SK-N-SH treated with all-trans-retinoic acid at 6 μM for 48 hours (cell line): ENCODE data around the gene HNRNPUL1.

ENCODE experiments used
- ATAC-seq: fragments of 200-7000 bp; cut with Tn5 transposase; 3 replicates; pipeline ENCODE4 v1.9.1; 2020; ENCODE audit warnings: mild to moderate bottlenecking, moderate library complexity
- ARNTL ChIP-seq: fragments of 450-650 bp; formaldehyde crosslinking; IDR thresholded peaks from 2 replicates; pipeline ENCODE4 v1.5.0; 2020; ENCODE audit warnings: low read depth, mild to moderate bottlenecking, moderate library complexity, borderline replicate concordance
- BACH2 ChIP-seq: fragments of 250-450 bp; sonication (Bioruptor Pico); IDR thresholded peaks from 2 replicates; pipeline ENCODE4 v1.9.0; 2021; ENCODE audit warnings: mild to moderate bottlenecking, borderline replicate concordance
- CSDC2 ChIP-seq: fragments of 250-450 bp; sonication (Bioruptor Pico); IDR thresholded peaks from 2 replicates; pipeline ENCODE4 v1.5.0; 2020; ENCODE audit warnings: mild to moderate bottlenecking, moderate library complexity
- ESRRG ChIP-seq: fragments of 250-450 bp; sonication (Bioruptor Pico); IDR thresholded peaks from 2 replicates; pipeline ENCODE4 v1.6.1; 2021; ENCODE audit warnings: mild to moderate bottlenecking
- GLIS3 ChIP-seq: fragments of 250-450 bp; sonication (Bioruptor Pico); IDR thresholded peaks from 2 replicates; pipeline ENCODE4 v1.5.0; 2020; ENCODE audit warnings: mild to moderate bottlenecking, moderate library complexity
- ISL1 ChIP-seq: fragments of 250-450 bp; sonication (Bioruptor Pico); IDR thresholded peaks from 2 replicates; pipeline ENCODE4 v2.1.2; 2022; ENCODE audit warnings: mild to moderate bottlenecking, moderate library complexity
- OSR1 ChIP-seq: fragments of 250-450 bp; sonication (Bioruptor Pico); IDR thresholded peaks from 2 replicates; pipeline ENCODE4 v1.8.0; 2022; ENCODE audit warnings: moderate library complexity, mild to moderate bottlenecking, inconsistent platforms
- PPARA ChIP-seq: fragments of 250-450 bp; sonication (Bioruptor Pico); IDR thresholded peaks from 2 replicates; pipeline ENCODE4 v1.5.0; 2020; ENCODE audit warnings: mild to moderate bottlenecking, borderline replicate concordance
- RARB ChIP-seq: fragments of 250-450 bp; sonication (Bioruptor Pico); IDR thresholded peaks from 2 replicates; pipeline ENCODE4 v1.8.0; 2021; ENCODE audit warnings: mild to moderate bottlenecking, moderate library complexity
- SNAI2 ChIP-seq: fragments of 250-450 bp; sonication (Bioruptor Pico); IDR thresholded peaks from 2 replicates; pipeline ENCODE4 v1.5.0; 2020; ENCODE audit warnings: mild to moderate bottlenecking, moderate library complexity
- TCF4 ChIP-seq: fragments of 250-450 bp; sonication (Bioruptor Pico); IDR thresholded peaks from 2 replicates; pipeline ENCODE4 v1.8.0; 2021; ENCODE audit warnings: mild to moderate bottlenecking, moderate library complexity, borderline replicate concordance
- TOX ChIP-seq: fragments of 250-450 bp; sonication (Bioruptor Pico); IDR thresholded peaks from 2 replicates; pipeline ENCODE4 v1.8.0; 2021; ENCODE audit warnings: mild to moderate bottlenecking, moderate library complexity, borderline replicate concordance
- ZC3H10 ChIP-seq: fragments of 250-450 bp; sonication (Bioruptor Pico); IDR thresholded peaks from 2 replicates; pipeline ENCODE4 v1.5.1; 2021; ENCODE audit warnings: mild to moderate bottlenecking, moderate library complexity
- ZFP3 ChIP-seq: fragments of 250-450 bp; sonication (Bioruptor Pico); IDR thresholded peaks from 2 replicates; pipeline ENCODE4 v1.5.0; 2020; ENCODE audit warnings: mild to moderate bottlenecking, moderate library complexity
- ZFP30 ChIP-seq: fragments of 450-650 bp; formaldehyde crosslinking; IDR thresholded peaks from 2 replicates; pipeline ENCODE4 v1.5.0; 2022; ENCODE audit warnings: mild to moderate bottlenecking, moderate library complexity
- ZNF565 ChIP-seq: fragments of 450-650 bp; formaldehyde crosslinking; conservative IDR thresholded peaks from 2 replicates; pipeline ENCODE4 v1.5.0; 2020; ENCODE audit warnings: low read depth, mild to moderate bottlenecking, moderate library complexity
- ZNF70 ChIP-seq: fragments of 450-650 bp; formaldehyde crosslinking; IDR thresholded peaks from 2 replicates; pipeline ENCODE4 v1.5.0; 2020; ENCODE audit warnings: mild to moderate bottlenecking, moderate library complexity
- ZNF8 ChIP-seq: fragments of 450-650 bp; formaldehyde crosslinking; IDR thresholded peaks from 2 replicates; pipeline ENCODE4 v1.5.0; 2020; ENCODE audit warnings: mild to moderate bottlenecking, moderate library complexity
- TF ChIP-seq, protein P1 (sequence below): fragments of 250-450 bp; sonication (Bioruptor Pico); IDR thresholded peaks from 2 replicates; pipeline ENCODE4 v1.5.0; 2020; ENCODE audit warnings: mild to moderate bottlenecking, moderate library complexity
- TF ChIP-seq, protein P2 (sequence below): fragments of 250-450 bp; sonication (Bioruptor Pico); IDR thresholded peaks from 2 replicates; pipeline ENCODE4 v1.5.1; 2021; ENCODE audit warnings: mild to moderate bottlenecking, moderate library complexity
- TF ChIP-seq, protein P3 (sequence below): fragments of 250-450 bp; sonication (Bioruptor Pico); IDR thresholded peaks from 2 replicates; pipeline ENCODE4 v1.8.0; 2021; ENCODE audit warnings: low read depth, mild to moderate bottlenecking, moderate library complexity, borderline replicate concordance
- TF ChIP-seq, protein P4 (sequence below): fragments of 250-450 bp; sonication (Bioruptor Pico); IDR thresholded peaks from 2 replicates; pipeline ENCODE4 v1.8.0; 2020; ENCODE audit warnings: mild to moderate bottlenecking, moderate library complexity, borderline replicate concordance
- TF ChIP-seq, protein P5 (sequence below): fragments of 250-450 bp; sonication (Bioruptor Pico); IDR thresholded peaks from 2 replicates; pipeline ENCODE4 v1.5.1; 2020; ENCODE audit warnings: low read depth, mild to moderate bottlenecking, moderate library complexity

HNRNPUL1 gene

DNA sequence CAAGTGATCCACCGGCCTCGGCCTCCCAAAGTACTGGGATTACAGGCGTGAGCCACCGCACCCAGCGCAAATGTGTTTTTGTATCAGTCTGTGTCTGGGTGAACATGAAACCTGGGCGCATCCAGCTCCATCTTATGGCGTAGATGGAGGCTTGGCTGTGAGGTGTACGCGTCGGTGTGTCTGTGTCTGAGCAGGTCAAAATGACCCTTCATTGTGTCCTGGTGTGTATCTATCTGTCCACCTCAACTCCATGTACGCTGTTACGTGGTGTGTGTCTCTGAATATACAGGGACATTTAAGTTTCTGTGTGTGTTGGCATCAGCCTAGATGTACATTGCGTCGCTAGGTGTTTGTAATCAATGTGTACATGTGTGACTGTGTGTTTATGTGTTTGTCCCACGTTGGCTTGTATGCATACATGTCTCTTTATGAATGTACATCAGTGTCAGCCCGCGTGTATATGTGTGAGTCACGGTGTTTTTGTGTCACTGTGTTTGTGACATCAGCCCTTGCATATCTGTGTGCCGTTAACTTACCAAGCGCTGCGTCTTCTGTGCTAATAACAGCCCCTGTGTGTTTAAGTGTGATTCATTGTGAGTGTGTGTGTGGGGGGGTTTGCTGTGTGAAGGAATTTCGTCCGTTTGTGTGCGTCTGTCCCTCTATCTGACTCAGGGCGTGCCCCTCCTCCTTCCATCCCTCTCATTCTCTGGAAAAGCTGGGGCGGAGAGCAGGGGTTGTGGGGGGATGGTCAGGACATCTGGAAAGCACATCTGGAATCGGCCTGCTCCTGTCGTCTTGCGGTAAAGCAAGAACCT is 38.7 kb upstream of the HNRNPUL1 start:
- ATAC-seq: peak; percentile 60
- TF ChIP-seq, protein P1, sequence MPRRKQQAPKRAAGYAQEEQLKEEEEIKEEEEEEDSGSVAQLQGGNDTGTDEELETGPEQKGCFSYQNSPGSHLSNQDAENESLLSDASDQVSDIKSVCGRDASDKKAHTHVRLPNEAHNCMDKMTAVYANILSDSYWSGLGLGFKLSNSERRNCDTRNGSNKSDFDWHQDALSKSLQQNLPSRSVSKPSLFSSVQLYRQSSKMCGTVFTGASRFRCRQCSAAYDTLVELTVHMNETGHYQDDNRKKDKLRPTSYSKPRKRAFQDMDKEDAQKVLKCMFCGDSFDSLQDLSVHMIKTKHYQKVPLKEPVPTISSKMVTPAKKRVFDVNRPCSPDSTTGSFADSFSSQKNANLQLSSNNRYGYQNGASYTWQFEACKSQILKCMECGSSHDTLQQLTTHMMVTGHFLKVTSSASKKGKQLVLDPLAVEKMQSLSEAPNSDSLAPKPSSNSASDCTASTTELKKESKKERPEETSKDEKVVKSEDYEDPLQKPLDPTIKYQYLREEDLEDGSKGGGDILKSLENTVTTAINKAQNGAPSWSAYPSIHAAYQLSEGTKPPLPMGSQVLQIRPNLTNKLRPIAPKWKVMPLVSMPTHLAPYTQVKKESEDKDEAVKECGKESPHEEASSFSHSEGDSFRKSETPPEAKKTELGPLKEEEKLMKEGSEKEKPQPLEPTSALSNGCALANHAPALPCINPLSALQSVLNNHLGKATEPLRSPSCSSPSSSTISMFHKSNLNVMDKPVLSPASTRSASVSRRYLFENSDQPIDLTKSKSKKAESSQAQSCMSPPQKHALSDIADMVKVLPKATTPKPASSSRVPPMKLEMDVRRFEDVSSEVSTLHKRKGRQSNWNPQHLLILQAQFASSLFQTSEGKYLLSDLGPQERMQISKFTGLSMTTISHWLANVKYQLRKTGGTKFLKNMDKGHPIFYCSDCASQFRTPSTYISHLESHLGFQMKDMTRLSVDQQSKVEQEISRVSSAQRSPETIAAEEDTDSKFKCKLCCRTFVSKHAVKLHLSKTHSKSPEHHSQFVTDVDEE: no peak
- TF ChIP-seq TOX (CRISPR knock-in tag) (no peak), ZFP3 (CRISPR knock-in tag) (no peak), GLIS3 (no peak), PPARA (CRISPR knock-in tag) (no peak), TCF4 (CRISPR knock-in tag) (no peak), ARNTL (CRISPR knock-in tag) (no peak), ESRRG (CRISPR knock-in tag) (no peak), ZC3H10 (CRISPR knock-in tag) (no peak), BACH2 (no peak), RARB (CRISPR knock-in tag) (no peak), ZFP30 (CRISPR knock-in tag) (no peak), ZNF8 (CRISPR knock-in tag) (no peak), ZNF565 (no peak)
- TF ChIP-seq, protein P2, sequence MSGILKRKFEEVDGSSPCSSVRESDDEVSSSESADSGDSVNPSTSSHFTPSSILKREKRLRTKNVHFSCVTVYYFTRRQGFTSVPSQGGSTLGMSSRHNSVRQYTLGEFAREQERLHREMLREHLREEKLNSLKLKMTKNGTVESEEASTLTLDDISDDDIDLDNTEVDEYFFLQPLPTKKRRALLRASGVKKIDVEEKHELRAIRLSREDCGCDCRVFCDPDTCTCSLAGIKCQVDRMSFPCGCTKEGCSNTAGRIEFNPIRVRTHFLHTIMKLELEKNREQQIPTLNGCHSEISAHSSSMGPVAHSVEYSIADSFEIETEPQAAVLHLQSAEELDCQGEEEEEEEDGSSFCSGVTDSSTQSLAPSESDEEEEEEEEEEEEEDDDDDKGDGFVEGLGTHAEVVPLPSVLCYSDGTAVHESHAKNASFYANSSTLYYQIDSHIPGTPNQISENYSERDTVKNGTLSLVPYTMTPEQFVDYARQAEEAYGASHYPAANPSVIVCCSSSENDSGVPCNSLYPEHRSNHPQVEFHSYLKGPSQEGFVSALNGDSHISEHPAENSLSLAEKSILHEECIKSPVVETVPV: no peak
- TF ChIP-seq, protein P3, sequence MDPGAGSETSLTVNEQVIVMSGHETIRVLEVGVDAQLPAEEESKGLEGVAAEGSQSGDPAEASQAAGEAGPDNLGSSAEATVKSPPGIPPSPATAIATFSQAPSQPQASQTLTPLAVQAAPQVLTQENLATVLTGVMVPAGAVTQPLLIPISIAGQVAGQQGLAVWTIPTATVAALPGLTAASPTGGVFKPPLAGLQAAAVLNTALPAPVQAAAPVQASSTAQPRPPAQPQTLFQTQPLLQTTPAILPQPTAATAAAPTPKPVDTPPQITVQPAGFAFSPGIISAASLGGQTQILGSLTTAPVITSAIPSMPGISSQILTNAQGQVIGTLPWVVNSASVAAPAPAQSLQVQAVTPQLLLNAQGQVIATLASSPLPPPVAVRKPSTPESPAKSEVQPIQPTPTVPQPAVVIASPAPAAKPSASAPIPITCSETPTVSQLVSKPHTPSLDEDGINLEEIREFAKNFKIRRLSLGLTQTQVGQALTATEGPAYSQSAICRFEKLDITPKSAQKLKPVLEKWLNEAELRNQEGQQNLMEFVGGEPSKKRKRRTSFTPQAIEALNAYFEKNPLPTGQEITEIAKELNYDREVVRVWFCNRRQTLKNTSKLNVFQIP (CRISPR knock-in tag): no peak

DNA sequence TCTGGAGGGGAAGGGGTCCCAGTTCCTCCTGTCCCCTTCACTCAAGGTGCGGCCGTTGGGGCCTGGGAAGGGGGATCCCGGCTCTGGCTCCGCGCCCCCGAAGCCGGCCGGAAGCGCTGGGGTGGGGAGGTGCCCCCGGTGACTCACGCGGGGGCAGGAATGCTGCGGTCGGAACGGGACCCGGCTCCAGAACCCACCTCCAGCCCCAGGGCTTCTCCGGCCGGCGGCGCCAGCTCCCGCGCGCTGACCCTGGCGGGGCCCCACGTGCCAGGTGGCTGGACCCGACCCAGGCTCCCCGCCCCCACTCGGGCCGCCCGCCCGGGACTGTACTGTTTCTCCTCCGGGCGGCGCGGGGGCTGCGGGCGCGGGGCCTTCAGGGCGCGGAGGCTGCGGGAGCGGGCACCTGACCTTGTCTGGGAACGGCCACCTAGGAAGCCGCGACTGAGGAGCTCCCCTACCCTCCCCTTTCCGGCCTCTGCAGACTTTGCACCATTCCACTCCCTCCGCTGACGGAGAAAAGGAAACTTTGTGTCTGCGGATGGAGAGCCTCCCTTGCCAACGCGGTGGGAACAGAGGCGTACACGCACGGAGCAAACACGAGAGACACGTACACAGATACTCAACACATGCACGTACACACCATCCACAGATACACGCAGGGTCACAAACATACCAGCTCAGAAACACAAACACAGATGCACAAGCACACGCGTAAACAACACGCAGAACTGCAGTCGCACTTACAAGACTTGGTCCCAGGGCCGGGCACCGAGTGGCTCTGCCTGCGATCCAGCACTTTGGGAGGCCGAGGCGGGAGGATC is 37.9 kb upstream of the HNRNPUL1 start:
- peak; percentile 65 for ATAC-seq
- no peak for TF ChIP-seq ZFP3 (CRISPR knock-in tag)
- TF ChIP-seq, protein P4, sequence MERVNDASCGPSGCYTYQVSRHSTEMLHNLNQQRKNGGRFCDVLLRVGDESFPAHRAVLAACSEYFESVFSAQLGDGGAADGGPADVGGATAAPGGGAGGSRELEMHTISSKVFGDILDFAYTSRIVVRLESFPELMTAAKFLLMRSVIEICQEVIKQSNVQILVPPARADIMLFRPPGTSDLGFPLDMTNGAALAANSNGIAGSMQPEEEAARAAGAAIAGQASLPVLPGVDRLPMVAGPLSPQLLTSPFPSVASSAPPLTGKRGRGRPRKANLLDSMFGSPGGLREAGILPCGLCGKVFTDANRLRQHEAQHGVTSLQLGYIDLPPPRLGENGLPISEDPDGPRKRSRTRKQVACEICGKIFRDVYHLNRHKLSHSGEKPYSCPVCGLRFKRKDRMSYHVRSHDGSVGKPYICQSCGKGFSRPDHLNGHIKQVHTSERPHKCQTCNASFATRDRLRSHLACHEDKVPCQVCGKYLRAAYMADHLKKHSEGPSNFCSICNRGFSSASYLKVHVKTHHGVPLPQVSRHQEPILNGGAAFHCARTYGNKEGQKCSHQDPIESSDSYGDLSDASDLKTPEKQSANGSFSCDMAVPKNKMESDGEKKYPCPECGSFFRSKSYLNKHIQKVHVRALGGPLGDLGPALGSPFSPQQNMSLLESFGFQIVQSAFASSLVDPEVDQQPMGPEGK (CRISPR knock-in tag): peak; percentile 90; the same call in 1 of the 2 replicates

DNA sequence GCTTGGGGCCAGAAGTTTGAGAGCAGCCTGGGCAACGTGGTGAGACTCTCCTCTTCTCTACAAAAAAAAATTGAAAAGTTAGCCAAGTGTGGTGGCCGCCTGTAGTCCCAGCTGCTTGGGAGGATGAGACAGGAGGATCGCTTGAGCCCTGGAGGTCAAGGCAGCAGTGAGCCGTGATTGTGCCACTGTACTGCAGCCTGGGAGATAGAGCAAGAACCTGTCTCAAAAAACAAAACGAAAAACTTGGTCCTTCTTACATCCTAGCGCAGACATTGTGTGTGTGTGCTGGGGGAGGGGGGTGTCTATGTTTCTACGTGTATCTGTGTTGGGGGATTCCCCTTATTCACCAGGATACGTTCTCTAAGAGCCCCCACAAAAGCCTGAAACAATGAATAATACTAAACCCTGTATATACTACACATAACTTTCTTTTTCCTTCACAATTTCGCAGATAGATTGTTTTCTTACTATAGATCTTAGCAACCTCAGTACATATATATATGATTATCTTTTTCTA is 37.2 kb upstream of the HNRNPUL1 start:
- ATAC-seq: no peak
- TF ChIP-seq ZNF8 (CRISPR knock-in tag) (no peak), PPARA (CRISPR knock-in tag) (no peak), ARNTL (CRISPR knock-in tag) (no peak), ISL1 (CRISPR knock-in tag) (no peak), SNAI2 (CRISPR knock-in tag) (no peak), OSR1 (CRISPR knock-in tag) (no peak), TOX (CRISPR knock-in tag) (no peak), GLIS3 (no peak), CSDC2 (no peak), TCF4 (CRISPR knock-in tag) (no peak), ZNF70 (CRISPR knock-in tag) (no peak), ZFP3 (CRISPR knock-in tag) (no peak)
- TF ChIP-seq, protein P5, sequence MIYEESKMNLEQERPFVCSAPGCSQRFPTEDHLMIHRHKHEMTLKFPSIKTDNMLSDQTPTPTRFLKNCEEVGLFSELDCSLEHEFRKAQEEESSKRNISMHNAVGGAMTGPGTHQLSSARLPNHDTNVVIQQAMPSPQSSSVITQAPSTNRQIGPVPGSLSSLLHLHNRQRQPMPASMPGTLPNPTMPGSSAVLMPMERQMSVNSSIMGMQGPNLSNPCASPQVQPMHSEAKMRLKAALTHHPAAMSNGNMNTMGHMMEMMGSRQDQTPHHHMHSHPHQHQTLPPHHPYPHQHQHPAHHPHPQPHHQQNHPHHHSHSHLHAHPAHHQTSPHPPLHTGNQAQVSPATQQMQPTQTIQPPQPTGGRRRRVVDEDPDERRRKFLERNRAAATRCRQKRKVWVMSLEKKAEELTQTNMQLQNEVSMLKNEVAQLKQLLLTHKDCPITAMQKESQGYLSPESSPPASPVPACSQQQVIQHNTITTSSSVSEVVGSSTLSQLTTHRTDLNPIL (CRISPR knock-in tag): no peak
- TF ChIP-seq, protein P3 (CRISPR knock-in tag): no peak
